ENCODE measurements around the gene CLNK.

Gene CLNK

GRCh38 chr4:10456595-10457254 is 227.8 kb downstream of the CLNK start:
- DNase-seq (ENCODE audit: low read depth): peak; percentile 52

DNA sequence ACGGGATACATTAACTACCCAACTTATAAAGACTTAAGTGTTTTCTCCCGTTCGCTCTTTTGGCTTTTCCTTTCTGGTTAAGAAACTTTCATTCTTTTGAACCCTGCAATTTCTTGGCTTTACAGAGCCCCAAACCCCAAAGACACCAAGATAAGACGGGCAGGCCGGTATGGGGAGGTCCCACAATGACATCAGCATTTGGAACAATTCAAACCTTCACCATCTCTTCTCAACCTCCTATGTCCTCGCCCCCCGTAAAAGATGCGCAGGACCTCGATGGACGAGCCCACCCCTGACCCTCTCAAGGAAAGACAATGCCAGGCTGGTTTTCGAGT is 228.3 kb downstream of the CLNK start:
- no peak for DNase-seq (ENCODE audit: low read depth)

DNA sequence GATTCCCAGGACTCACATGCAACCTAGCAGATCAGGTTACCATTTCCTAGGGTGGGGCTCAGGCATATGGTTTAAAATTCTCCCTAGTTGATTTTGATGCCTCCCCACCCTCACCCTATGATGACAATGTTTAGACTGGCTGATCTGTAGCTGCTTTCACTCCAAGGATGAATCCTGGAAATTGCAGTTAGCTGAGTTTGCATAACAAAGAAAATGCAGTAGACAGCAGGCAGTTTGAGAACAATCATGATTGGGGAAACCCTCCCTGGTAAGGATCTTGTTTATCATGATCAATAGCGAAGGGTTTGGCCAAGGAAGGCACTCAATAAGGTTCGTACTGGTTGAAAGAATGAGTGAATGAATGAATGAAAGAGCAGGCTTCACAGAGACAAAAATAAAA is 229.4 kb downstream of the CLNK start:
- no peak for DNase-seq (ENCODE audit: low read depth)

GRCh38 chr4:10454726-10455125 is 229.8 kb downstream of the CLNK start:
- no peak for DNase-seq (ENCODE audit: low read depth)

GRCh38 chr4:10454121-10454520 is 230.4 kb downstream of the CLNK start:
- no peak for DNase-seq (ENCODE audit: low read depth)

DNA sequence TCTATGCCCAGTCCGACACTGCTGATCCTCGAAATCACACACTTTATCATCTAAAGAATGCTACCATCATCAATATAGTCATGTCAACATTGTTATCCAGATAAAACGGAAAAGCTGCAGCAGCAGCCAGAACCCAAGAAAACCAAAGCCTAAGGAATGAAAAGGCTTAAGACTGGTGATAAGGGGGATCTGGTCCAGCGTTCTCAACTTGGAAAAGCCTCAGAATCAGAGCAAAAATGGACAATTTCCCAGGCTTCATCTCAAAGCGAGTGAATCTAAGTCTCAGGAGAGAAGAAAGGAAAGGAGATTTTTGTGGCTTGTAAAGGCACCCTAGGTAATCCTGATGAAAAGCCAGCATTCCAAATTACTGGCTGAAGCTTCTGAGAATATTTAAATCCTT is 235.6 kb downstream of the CLNK start:
- DNase-seq (ENCODE audit: low read depth): no peak

DNA sequence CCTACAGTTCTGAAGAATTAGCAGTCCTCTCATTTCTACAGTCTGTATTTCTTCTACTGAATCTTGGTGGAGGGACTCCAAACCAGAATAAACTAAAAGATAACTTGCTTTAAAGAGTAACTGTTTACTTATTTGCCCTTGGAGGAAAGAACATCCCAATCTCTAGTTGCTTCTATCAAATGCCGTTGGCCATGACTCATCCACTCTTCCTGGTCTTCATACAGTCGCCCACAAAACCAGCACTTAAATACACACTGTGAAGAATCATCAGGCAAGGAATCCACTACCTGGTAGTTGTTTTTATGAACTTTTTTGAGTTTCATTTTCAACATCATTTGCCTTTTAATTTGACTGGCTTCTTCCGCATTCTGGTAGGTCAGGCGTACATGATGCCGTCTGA is 241.6 kb downstream of the CLNK start:
- no peak for DNase-seq (ENCODE audit: low read depth)

DNA sequence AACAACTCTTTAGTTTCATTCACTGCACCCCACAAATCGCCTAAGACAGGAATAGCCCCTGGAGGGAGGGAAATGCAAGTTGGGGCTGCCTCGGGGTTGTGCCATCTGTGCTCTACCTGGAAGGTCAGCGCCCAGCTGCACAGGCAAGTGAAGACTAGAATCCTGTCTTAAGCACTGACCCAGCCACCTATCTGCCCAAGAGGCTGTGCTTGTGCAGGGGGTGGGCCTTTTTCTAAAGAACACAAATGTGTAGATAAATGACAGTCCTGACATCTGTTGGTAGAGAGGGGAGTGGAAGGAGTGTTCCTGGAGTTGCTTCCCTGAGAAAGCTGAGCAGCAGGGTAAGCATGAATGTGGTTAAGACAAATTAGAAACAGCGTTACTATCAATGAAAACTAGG is 243.1 kb downstream of the CLNK start:
- no peak for DNase-seq (ENCODE audit: low read depth)

DNA sequence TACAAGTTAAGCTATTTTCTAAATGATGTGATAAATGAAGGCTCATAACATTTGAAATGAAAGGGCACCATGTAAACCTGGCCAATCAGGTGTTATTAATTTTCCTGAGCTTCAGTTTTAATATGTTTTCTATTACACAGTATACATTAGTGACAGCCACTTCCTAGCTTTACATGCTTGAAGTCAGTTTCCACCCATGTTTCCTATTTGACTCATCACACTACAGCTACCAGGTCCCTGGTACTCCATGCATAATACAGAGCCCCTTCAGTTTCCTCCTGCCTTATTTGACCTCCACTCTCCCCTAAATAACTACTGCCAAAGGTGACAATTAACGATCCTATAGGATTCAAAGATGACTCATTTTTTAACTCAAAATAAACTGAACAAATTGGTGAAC is 245.6 kb downstream of the CLNK start:
- DNase-seq (ENCODE audit: low read depth): no peak

GRCh38 chr4:10437735-10438134 is 246.8 kb downstream of the CLNK start:
- DNase-seq (ENCODE audit: low read depth): no peak

Measured in activated T-cell treated with anti-CD3 and anti-CD28 coated beads for 48 hours (primary cell).